GM12878 (cell line): ENCODE data around the gene SLC39A8. TPM values are rescaled to one million over a fixed set of nuclear protein-coding genes. Genes with fewer than 3 reads are reported as not detected.

ENCODE experiments used
- ATAC-seq: fragments of 200-7000 bp; cut with Tn5 transposase; 3 replicates; pipeline ENCODE4 v1.9.1; 2020; ENCODE audit warnings: mild to moderate bottlenecking, moderate library complexity
- BruUV-seq: library from RNA; stranded (reverse); fragments of 400-500 nt; replicated peaks from 2 replicates; lab custom pipeline; 2021; lab: Mats Ljungman, UMichigan
- CTCF ChIA-PET: fragments of 300-600 bp; sonication (Branson Sonifier 250); formaldehyde crosslinking; extraction: SDS; loops from one replicate; lab custom pipeline; 2021; ENCODE audit warnings: inconsistent platforms; lab: Yijun Ruan, JAX
- POLR2A ChIA-PET: fragments of 350-600 bp; formaldehyde crosslinking; extraction: SDS; loops from one replicate; lab custom pipeline; 2021; ENCODE audit warnings: inconsistent platforms; lab: Charles Lee
- RAD21 ChIA-PET: fragments of 300-600 bp; sonication (Branson Sonifier 250); formaldehyde crosslinking; loops from one replicate; lab custom pipeline; 2023; ENCODE audit warnings: antibody characterized with exemption; ENCODE audit not compliant: unreplicated experiment; lab: Charles Lee
- SMC1A ChIA-PET: fragments of 300-600 bp; sonication (Branson Sonifier 250); formaldehyde crosslinking; loops from one replicate; lab custom pipeline; 2023; ENCODE audit not compliant: unreplicated experiment, uncharacterized antibody; lab: Charles Lee
- DNase-seq: peaks from one replicate; pipeline ENCODE4 v3.0.0-alpha.2; 2011; ENCODE audit warnings: low read depth, low spot score
- FAIRE-seq: peaks from 3 replicates; lab custom pipeline; 2011; peaks lifted over from hg19 to GRCh38; lab: Jason Lieb, UNC
- H2AFZ ChIP-seq: 2 replicates; pipeline ENCODE4 v1.6.0; 2011; ENCODE audit warnings: low read depth, low read length, control low read depth; ENCODE audit not compliant: control insufficient read depth
- H3K27ac ChIP-seq: 2 replicates; pipeline ENCODE4 v1.5.1; 2011; ENCODE audit warnings: control low read depth; ENCODE audit not compliant: control insufficient read depth, insufficient read depth
- H3K27me3 ChIP-seq, 2 experiments: replicated peaks in 1 of 2; 2 replicates each; pipeline versions ENCODE4 v1.6.0 to v1.6.1; 2011; ENCODE audit warnings: low read length in 1 of 2; ENCODE audit not compliant: control insufficient read depth in 2 of 2, insufficient read depth in 2 of 2
- H3K36me3 ChIP-seq, 2 experiments: 2 replicates each; pipeline ENCODE4 v1.5.1; 2011; ENCODE audit warnings: low read length in 1 of 2; ENCODE audit not compliant: control insufficient read depth in 2 of 2, insufficient read depth in 2 of 2
- H3K4me1 ChIP-seq: 2 replicates; pipeline ENCODE4 v1.6.1; 2011; ENCODE audit warnings: mild to moderate bottlenecking, low read length, moderate library complexity, mixed read lengths; ENCODE audit not compliant: control insufficient read depth, insufficient read depth
- H3K4me2 ChIP-seq: 2 replicates; pipeline ENCODE4 v1.6.0; 2011; ENCODE audit warnings: control low read depth; ENCODE audit not compliant: control insufficient read depth, insufficient read depth
- H3K4me3 ChIP-seq: fragments of 200-600 bp; sonication (generic); 2 replicates; pipeline ENCODE4 v1.5.1; 2016
- H3K79me2 ChIP-seq: 2 replicates; pipeline ENCODE4 v1.6.0; 2011; ENCODE audit warnings: low read length; ENCODE audit not compliant: control insufficient read depth, insufficient read depth
- H3K9ac ChIP-seq: 2 replicates; pipeline ENCODE4 v1.8.0; 2011; ENCODE audit warnings: low read length, control low read depth, mixed read lengths; ENCODE audit not compliant: control insufficient read depth, insufficient read depth
- H3K9me3 ChIP-seq: replicated peaks from 3 replicates; pipeline ENCODE4 v1.5.1; 2011; ENCODE audit warnings: mild to moderate bottlenecking, low read length; ENCODE audit not compliant: control insufficient read depth, insufficient read depth
- H4K20me1 ChIP-seq: 2 replicates; pipeline ENCODE4 v1.6.0; 2011; ENCODE audit not compliant: control insufficient read depth, insufficient read depth
- ESRRA ChIP-seq: IDR thresholded peaks from 2 replicates; pipeline ENCODE4 v1.6.1; 2012; ENCODE audit warnings: mild to moderate bottlenecking, low read length, improper control_type of control experiment
- GATAD2B ChIP-seq: fragments of 450-650 bp; conservative IDR thresholded peaks from 2 replicates; pipeline ENCODE4 v1.6.1; 2017; ENCODE audit warnings: low read depth, mild to moderate bottlenecking, moderate library complexity
- HCFC1 ChIP-seq: fragments of 150-350 bp; IDR thresholded peaks from 2 replicates; pipeline ENCODE4 v1.6.1; 2014; ENCODE audit warnings: low read length
- MLLT1 ChIP-seq: fragments of 450-650 bp; IDR thresholded peaks from 2 replicates; pipeline ENCODE4 v1.6.1; 2016; ENCODE audit warnings: mild to moderate bottlenecking
- MXI1 ChIP-seq: fragments of 150-350 bp; IDR thresholded peaks from 2 replicates; pipeline ENCODE4 v1.6.1; 2011; ENCODE audit warnings: low read depth, mild to moderate bottlenecking, inconsistent platforms, low read length, improper control_type of control experiment
- POU2F2 ChIP-seq: IDR thresholded peaks from 3 replicates; pipeline ENCODE4 v1.6.1; 2011; ENCODE audit warnings: low read depth, mild to moderate bottlenecking, low read length, borderline replicate concordance
- RFX5 ChIP-seq: IDR thresholded peaks from 2 replicates; pipeline ENCODE4 v1.6.1; 2011; ENCODE audit warnings: low read depth, low read length, improper control_type of control experiment
- SPI1 ChIP-seq: IDR thresholded peaks from 2 replicates; pipeline ENCODE4 v1.6.1; 2011; ENCODE audit warnings: low read depth, mild to moderate bottlenecking, low read length, moderate library complexity, borderline replicate concordance; ENCODE audit not compliant: insufficient read depth
- ZBTB33 ChIP-seq: fragments of 450-650 bp; IDR thresholded peaks from 2 replicates; pipeline ENCODE4 v1.6.1; 2017; ENCODE audit warnings: mild to moderate bottlenecking
- WGBS: methylation state at CpG from one replicate; pipeline ENCODE4 v1.1.6; 2016; ENCODE audit warnings: low lambda C conversion rate; ENCODE audit not compliant: insufficient replicate concordance, insufficient coverage; ENCODE audit errors: missing lambda C conversion rate; 5-methylcytosine and 5-hydroxymethylcytosine counted together
- in situ Hi-C: fragments of 300-500 bp; cut with MboI; formaldehyde crosslinking; loops from 9 replicates; pipeline ENCODE4 v1.14.3; 2018; ENCODE audit warnings: mixed read lengths
- intact Hi-C: fragments of 100-400 bp; cut with micrococcal nuclease; formaldehyde crosslinking; loops from one replicate; pipeline ENCODE4 v1.14.2; 2022; ENCODE audit not compliant: unreplicated experiment
- polyA plus RNA-seq, 11 experiments: library from polyadenylated mRNA; depleted of rRNA in 4 of 11; unstranded in 6 of 11; stranded (reverse) in 5 of 11; fragments of >200 nt; fragmentation: Nextera tagmentation in 4 of 11; fragmentation: Illumina TruSeq in 1 of 11; extraction: Ambion mirVana in 4 of 11; extraction: Trizol in 1 of 11; gene quantifications; 1 replicate in 1 of 11; 2 replicates in 10 of 11; pipeline versions ENCODE4 v1.2.1 to v1.2.3, GENCODE V29; 2011 to 2016; ENCODE audit warnings: inconsistent platforms in 2 of 11, missing spikeins in 2 of 11, low read depth in 1 of 11
- total RNA-seq, 4 experiments: library from RNA; depleted of rRNA in 3 of 4; stranded (reverse); fragments of >200 nt in 3 of 4; fragmentation: Illumina TruSeq in 1 of 4; extraction: Trizol in 1 of 4; gene quantifications; 2 replicates each; pipeline versions ENCODE4 v1.2.1 to v1.2.3, GENCODE V29; 2013 to 2021
- TF ChIP-seq, protein P1 (sequence below): IDR thresholded peaks from 2 replicates; pipeline ENCODE4 v1.6.1; 2012; ENCODE audit warnings: low read depth, low read length, improper control_type of control experiment
- TF ChIP-seq, protein P2 (sequence below), 3 experiments: IDR thresholded peaks in 2 of 3; conservative IDR thresholded peaks in 1 of 3; 2 replicates each; pipeline ENCODE4 v1.5.1; 2011; ENCODE audit warnings: low read depth in 3 of 3, low read length in 3 of 3, mild to moderate bottlenecking in 3 of 3, control low read depth in 2 of 3, moderate library complexity in 2 of 3, inconsistent platforms in 1 of 3, mixed read lengths in 1 of 3; ENCODE audit not compliant: control insufficient read depth in 2 of 3, insufficient read depth in 1 of 3; ENCODE audit errors: extremely low read depth in 1 of 3

SLC39A8 gene
- total and polyA plus RNA-seq, 10 of the 15 experiments (the other 5 are each of a cell fraction or from before 2014, with no cell fraction given), result 7.9 to 47.8 (median 32.8) TPM

GRCh38 chr4:102350634-102351033, 5.4 kb upstream of the SLC39A8 start:
- DNase-seq (no peak), FAIRE-seq (no peak), ATAC-seq (no peak)
- Histone ChIP-seq H3K27me3 (no peaks in the 10 kb centered on the region), H2AFZ (no peak overlapping the region), H3K4me3 (no peak overlapping the region), H3K27ac (no peak overlapping the region), H3K79me2 (no peaks in the 10 kb centered on the region), H4K20me1 (no peaks in the 10 kb centered on the region), H3K36me3 (no peaks in the 10 kb centered on the region), H3K4me2 (no peak overlapping the region), H3K4me1 (peaks cover 4% of the 10 kb centered on the region), H3K9me3 (no peaks in the 10 kb centered on the region), H3K9ac (no peak overlapping the region)
- 98% methylated on average over 2 of the region's 2 CpGs for WGBS
- ChIA-PET RAD21 (interaction anchor here (1.5 kb wide), 1 partner anchor 80 kb away, joined by 3 read pairs; no protein-coding TSS in a partner anchor), POLR2A (no interaction called here), SMC1A (no interaction called here), CTCF (interaction anchor here (0.6 kb wide), 2 partner anchors 51 to 568 kb away, joined by 3 to 4 read pairs; no protein-coding TSS in a partner anchor)
- in situ Hi-C loops (no loop called here), intact Hi-C loops (no loop called here)
- TF ChIP-seq MLLT1 (no peak), GATAD2B (no peak), MXI1 (no peak), ESRRA (no peak), POU2F2 (no peak), ZBTB33 (no peak), SPI1 (no peak), HCFC1 (no peak), RFX5 (no peak)
- TF ChIP-seq, protein P1, sequence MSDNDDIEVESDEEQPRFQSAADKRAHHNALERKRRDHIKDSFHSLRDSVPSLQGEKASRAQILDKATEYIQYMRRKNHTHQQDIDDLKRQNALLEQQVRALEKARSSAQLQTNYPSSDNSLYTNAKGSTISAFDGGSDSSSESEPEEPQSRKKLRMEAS, result no peak
- TF ChIP-seq, protein P2, sequence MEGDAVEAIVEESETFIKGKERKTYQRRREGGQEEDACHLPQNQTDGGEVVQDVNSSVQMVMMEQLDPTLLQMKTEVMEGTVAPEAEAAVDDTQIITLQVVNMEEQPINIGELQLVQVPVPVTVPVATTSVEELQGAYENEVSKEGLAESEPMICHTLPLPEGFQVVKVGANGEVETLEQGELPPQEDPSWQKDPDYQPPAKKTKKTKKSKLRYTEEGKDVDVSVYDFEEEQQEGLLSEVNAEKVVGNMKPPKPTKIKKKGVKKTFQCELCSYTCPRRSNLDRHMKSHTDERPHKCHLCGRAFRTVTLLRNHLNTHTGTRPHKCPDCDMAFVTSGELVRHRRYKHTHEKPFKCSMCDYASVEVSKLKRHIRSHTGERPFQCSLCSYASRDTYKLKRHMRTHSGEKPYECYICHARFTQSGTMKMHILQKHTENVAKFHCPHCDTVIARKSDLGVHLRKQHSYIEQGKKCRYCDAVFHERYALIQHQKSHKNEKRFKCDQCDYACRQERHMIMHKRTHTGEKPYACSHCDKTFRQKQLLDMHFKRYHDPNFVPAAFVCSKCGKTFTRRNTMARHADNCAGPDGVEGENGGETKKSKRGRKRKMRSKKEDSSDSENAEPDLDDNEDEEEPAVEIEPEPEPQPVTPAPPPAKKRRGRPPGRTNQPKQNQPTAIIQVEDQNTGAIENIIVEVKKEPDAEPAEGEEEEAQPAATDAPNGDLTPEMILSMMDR (IDR thresholded peaks at IDR 0.05 in 2 of 3, conservative IDR thresholded peaks at IDR 0.05 in 1 of 3; ENCODE audit: control insufficient read depth in 2 of 3, extremely low read depth in 1 of 3, insufficient read depth in 1 of 3, low read depth in 3 of 3, low read length in 3 of 3), result no peak
- BruUV-seq, result no TSS peak
